OCI-LY3 (cell line): Measurements from ENCODE around the gene PRDM16.

Source experiments
- CTCF ChIP-seq: fragments of 200-600, 300-600 bp; sonication (generic); IDR thresholded peaks from 2 replicates; pipeline ENCODE4 v1.5.1; 2014; ENCODE audit warnings: antibody characterized with exemption, low read length, low read depth
- EZH2phosphoT487 ChIP-seq: fragments of 200-600 bp; shearing (Covaris generic); IDR thresholded peaks from 2 replicates; pipeline ENCODE4 v1.6.1; 2018; ENCODE audit warnings: antibody characterized with exemption, mixed run types, low read depth

DNA sequence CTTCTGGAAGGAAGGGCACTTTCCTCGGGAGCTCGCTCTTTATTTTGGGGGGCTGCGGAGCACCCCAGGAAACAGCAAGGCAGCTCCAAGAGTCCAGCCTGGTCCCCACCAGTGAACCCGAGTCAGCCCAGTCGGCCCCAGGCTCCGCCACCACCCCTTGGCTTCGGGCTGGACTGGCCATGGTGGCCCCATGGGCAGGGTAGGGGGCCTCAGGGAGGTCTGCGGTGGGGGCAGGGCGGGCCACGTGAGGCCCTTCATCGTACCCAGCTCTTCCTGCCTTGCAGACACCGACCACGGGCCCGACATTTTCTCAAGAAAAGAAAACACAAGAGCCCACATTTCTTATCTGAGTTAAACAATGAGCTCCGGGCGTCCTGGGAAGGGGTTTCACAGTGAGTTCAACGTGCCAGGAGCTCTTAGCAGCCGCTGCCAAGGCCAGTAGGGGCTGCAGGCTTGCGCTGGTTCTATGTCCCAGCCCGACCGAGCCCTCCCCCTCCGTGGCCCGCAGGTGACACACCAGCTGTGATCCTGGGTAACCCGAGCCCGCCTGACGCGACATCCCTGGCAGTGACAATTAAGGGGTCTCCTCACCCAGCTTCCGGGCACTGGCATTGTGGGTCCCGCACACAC is 66.2 kb downstream of the PRDM16 start:
- TF ChIP-seq CTCF (no peak), EZH2phosphoT487 (no peak)
